GM12872 (cell line): ENCODE data around the gene NOS1AP.

Experiments
- CTCF ChIP-seq: IDR thresholded peaks from 3 replicates; pipeline ENCODE4 v1.5.1; 2011; ENCODE audit warnings: low read depth, mild to moderate bottlenecking, low read length, moderate library complexity; ENCODE audit not compliant: insufficient read depth

The NOS1AP gene

GRCh38 chr1:162091681-162092524, 22.4 kb downstream of the NOS1AP start:
- TF ChIP-seq CTCF = no peak

GRCh38 chr1:162093095-162093494, 23.6 kb downstream of the NOS1AP start:
- TF ChIP-seq CTCF = no peak

DNA sequence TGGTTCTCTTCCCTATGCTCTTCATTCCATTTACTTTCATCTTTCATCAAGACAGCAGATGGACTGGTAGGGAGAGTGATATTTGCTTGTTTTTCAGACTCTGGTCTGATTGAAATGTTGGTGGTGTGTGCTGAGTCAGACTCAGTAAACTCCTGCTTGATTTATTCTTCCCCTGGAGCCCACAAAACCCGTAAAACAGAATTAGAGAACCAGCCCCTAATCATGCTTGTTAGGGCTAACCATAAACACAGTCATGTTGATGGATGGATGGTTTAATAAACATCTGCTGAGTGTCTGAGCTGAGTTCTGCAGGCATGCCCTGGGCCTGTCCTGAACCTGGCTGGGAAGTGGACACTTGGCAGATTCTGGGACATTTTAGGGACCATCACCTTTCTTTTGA, 24.8 kb downstream of the NOS1AP start:
- TF ChIP-seq CTCF = no peak

GRCh38 chr1:162094723-162095122, 25.2 kb downstream of the NOS1AP start:
- no peak for TF ChIP-seq CTCF

GRCh38 chr1:162107911-162108310, 38.4 kb downstream of the NOS1AP start:
- TF ChIP-seq CTCF = no peak

GRCh38 chr1:162108426-162108825, 38.9 kb downstream of the NOS1AP start:
- no peak for TF ChIP-seq CTCF

GRCh38 chr1:162110910-162111309, 41.4 kb downstream of the NOS1AP start:
- no peak for TF ChIP-seq CTCF
